Subcutaneous abdominal adipose tissue (tissue), 5 donors: ENCODE data around the gene POU6F2.
"Not testable (repeated sequence)": the region's sequence is repeated elsewhere in the genome, so short reads cannot be mapped to it uniquely, and the experiment has no call there.

Source experiments
- H3K27ac ChIP-seq: one replicate; pipeline ENCODE4 v1.7.0; 2013; ENCODE audit warnings: low read depth, mild to moderate bottlenecking, inconsistent platforms, low read length, moderate library complexity
- H3K27me3 ChIP-seq, 5 donors: one replicate each; pipeline ENCODE4 v1.7.0; 2013; ENCODE audit warnings: low read length in 5 of 5, inconsistent platforms in 1 of 5; ENCODE audit not compliant: control insufficient read depth in 5 of 5, insufficient read depth in 4 of 5
- H3K36me3 ChIP-seq, 5 donors: one replicate each; pipeline ENCODE4 v1.7.0; 2013; ENCODE audit warnings: low read length in 5 of 5; ENCODE audit not compliant: control insufficient read depth in 5 of 5, insufficient read depth in 5 of 5
- H3K4me1 ChIP-seq, 5 donors: one replicate each; pipeline ENCODE4 v1.7.0; 2013; ENCODE audit warnings: low read length in 5 of 5, mild to moderate bottlenecking in 3 of 5, moderate library complexity in 1 of 5; ENCODE audit not compliant: control insufficient read depth in 5 of 5, insufficient read depth in 5 of 5
- H3K4me3 ChIP-seq, 5 donors: one replicate each; pipeline ENCODE4 v1.7.0; 2013; ENCODE audit warnings: low read length in 5 of 5, low read depth in 1 of 5
- H3K9ac ChIP-seq, 5 donors: one replicate each; pipeline ENCODE4 v1.7.0; 2013; ENCODE audit warnings: low read length in 5 of 5, mild to moderate bottlenecking in 4 of 5, moderate library complexity in 3 of 5
- H3K9me3 ChIP-seq, 5 donors: one replicate each; pipeline ENCODE4 v1.7.0; 2013; ENCODE audit warnings: low read length in 5 of 5; ENCODE audit not compliant: control insufficient read depth in 5 of 5
- donor health status: healthy.
- donor health status: healthy.
- donor health status: healthy.
- donor health status: healthy.
- donor health status: healthy.

The POU6F2 gene

GRCh38 chr7:38940774-38941173 is 36.9 kb upstream of the POU6F2 start:
- no peak overlapping the region for H3K27ac ChIP-seq
- H3K4me1 ChIP-seq, result no peaks in the 10 kb centered on the region
- no peak overlapping the region for H3K4me3 ChIP-seq
- no peaks in the 10 kb centered on the region for H3K9me3 ChIP-seq
- no peak overlapping the region for H3K9ac ChIP-seq
- H3K36me3 ChIP-seq, result no peaks in the 10 kb centered on the region
- no peaks in the 10 kb centered on the region for H3K27me3 ChIP-seq

GRCh38 chr7:38942431-38943051 is 35.2 kb upstream of the POU6F2 start:
- no peaks in the 10 kb centered on the region for H3K4me1 ChIP-seq
- H3K36me3 ChIP-seq, result no peaks in the 10 kb centered on the region
- no peak overlapping the region for H3K27ac ChIP-seq
- no peak overlapping the region for H3K4me3 ChIP-seq
- H3K27me3 ChIP-seq, result no peaks in the 10 kb centered on the region
- no peak overlapping the region for H3K9ac ChIP-seq
- H3K9me3 ChIP-seq, result no peaks in the 10 kb centered on the region

GRCh38 chr7:38947541-38947940 is 30.2 kb upstream of the POU6F2 start:
- not testable (repeated sequence) for H3K36me3 ChIP-seq, H3K27me3 ChIP-seq, H3K9ac ChIP-seq, H3K9me3 ChIP-seq, H3K27ac ChIP-seq, H3K4me3 ChIP-seq
- H3K4me1 ChIP-seq, result peaks cover 0 to 13% (median 3%) of the 10 kb centered on the region in 5 donors

- Histone ChIP-seq H3K27me3 (no peaks in the 10 kb centered on the region), H3K9me3 (no peaks in the 10 kb centered on the region), H3K36me3 (no peaks in the 10 kb centered on the region), H3K9ac (no peak overlapping the region), H3K4me1 (peaks cover 0 to 13% (median 3%) of the 10 kb centered on the region in 5 donors), H3K27ac (no peak overlapping the region), H3K4me3 (no peak overlapping the region)
Measured at GRCh38 chr7:38950309-38950708, 27.4 kb upstream of the POU6F2 start.

- Histone ChIP-seq H3K4me1 (peaks cover 0 to 13% (median 3%) of the 10 kb centered on the region in 5 donors), H3K36me3 (no peaks in the 10 kb centered on the region), H3K27ac (no peak overlapping the region)
Measured at GRCh38 chr7:38951213-38951612, 26.5 kb upstream of the POU6F2 start.

GRCh38 chr7:38953227-38953626 is 24.5 kb upstream of the POU6F2 start:
- H3K36me3 ChIP-seq, result no peaks in the 10 kb centered on the region
- H3K4me3 ChIP-seq, result no peak overlapping the region

More at GRCh38 chr7:38951213-38951612, 26.5 kb upstream of the POU6F2 start:
- Histone ChIP-seq H3K9me3 (no peaks in the 10 kb centered on the region), H3K9ac (no peak overlapping the region), H3K27me3 (no peaks in the 10 kb centered on the region), H3K4me3 (no peak overlapping the region)

GRCh38 chr7:38953971-38954370 is 23.7 kb upstream of the POU6F2 start:
- H3K9me3 ChIP-seq, result no peaks in the 10 kb centered on the region
- H3K4me3 ChIP-seq, result no peak overlapping the region
- H3K9ac ChIP-seq, result no peak overlapping the region
- H3K36me3 ChIP-seq, result no peaks in the 10 kb centered on the region
- peaks cover 0 to 3% (median 0%) of the 10 kb centered on the region in 5 donors for H3K27me3 ChIP-seq
- peaks cover 0 to 13% (median 3%) of the 10 kb centered on the region in 5 donors for H3K4me1 ChIP-seq
- H3K27ac ChIP-seq, result no peak overlapping the region

More at GRCh38 chr7:38953227-38953626, 24.5 kb upstream of the POU6F2 start:
- Histone ChIP-seq H3K4me1 (peaks cover 0 to 13% (median 3%) of the 10 kb centered on the region in 5 donors), H3K9ac (no peak overlapping the region), H3K9me3 (no peaks in the 10 kb centered on the region), H3K27me3 (peaks cover 0 to 3% (median 0%) of the 10 kb centered on the region in 5 donors), H3K27ac (no peak overlapping the region)

- no peak overlapping the region for H3K27ac ChIP-seq
- no peaks in the 10 kb centered on the region for H3K9me3 ChIP-seq
- no peak overlapping the region for H3K9ac ChIP-seq
- no peaks in the 10 kb centered on the region for H3K4me1 ChIP-seq
- H3K27me3 ChIP-seq, result peaks cover 0 to 3% (median 0%) of the 10 kb centered on the region in 5 donors
- H3K36me3 ChIP-seq, result no peaks in the 10 kb centered on the region
- H3K4me3 ChIP-seq, result no peak overlapping the region
Measured at GRCh38 chr7:38955892-38956291, 21.8 kb upstream of the POU6F2 start.

- H3K27ac ChIP-seq, result no peak overlapping the region
- H3K4me1 ChIP-seq, result no peaks in the 10 kb centered on the region
- H3K9me3 ChIP-seq, result peaks cover 0 to 14% (median 0%) of the 10 kb centered on the region in 5 donors
- H3K27me3 ChIP-seq, result no peaks in the 10 kb centered on the region
- H3K9ac ChIP-seq, result no peak overlapping the region
- H3K4me3 ChIP-seq, result no peak overlapping the region
- no peaks in the 10 kb centered on the region for H3K36me3 ChIP-seq
Measured at GRCh38 chr7:38962028-38962427, 15.7 kb upstream of the POU6F2 start.

GRCh38 chr7:38964921-38965320 is 12.8 kb upstream of the POU6F2 start:
- Histone ChIP-seq H3K4me3 (no peak overlapping the region), H3K9me3 (peaks cover 0 to 14% (median 0%) of the 10 kb centered on the region in 5 donors), H3K36me3 (no peaks in the 10 kb centered on the region), H3K27me3 (no peaks in the 10 kb centered on the region), H3K9ac (no peak overlapping the region), H3K27ac (no peak overlapping the region), H3K4me1 (no peaks in the 10 kb centered on the region)
